ENCODE results near the gene SH3BP4.

DNA sequence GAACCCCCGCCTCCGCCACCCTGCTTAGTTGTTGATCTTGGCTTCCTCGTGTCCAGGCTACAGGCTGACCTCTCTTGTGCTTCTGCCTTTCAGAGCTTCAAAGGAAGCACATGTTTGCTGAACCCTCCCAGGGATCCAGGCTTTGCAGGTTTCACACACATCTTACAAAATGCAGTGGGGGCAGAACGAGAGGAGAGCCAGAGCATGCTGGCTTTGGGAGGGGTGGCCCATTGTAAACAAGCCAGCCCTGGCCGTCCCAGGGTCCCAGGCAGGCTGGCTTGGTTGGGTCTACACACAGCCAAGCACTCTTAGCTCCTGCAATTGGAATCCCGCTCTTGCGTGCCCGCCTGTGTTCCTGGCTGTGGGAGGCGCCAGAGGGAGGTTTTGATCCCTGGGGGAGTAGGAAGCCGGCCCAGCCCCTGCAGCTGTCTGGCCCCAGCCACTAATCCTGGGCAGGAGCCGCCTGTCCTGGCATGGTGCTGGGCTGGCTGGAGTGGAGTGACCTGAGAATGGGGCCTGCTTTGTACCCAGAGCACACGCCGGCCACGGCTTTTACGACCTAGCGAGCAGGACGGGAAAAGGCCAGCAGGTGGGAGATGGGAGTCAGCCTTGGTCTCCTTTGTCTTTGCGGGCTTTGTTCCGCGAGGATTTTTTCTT lies 53.9 kb downstream of the SH3BP4 start:
- TF ChIP-seq, protein P1, sequence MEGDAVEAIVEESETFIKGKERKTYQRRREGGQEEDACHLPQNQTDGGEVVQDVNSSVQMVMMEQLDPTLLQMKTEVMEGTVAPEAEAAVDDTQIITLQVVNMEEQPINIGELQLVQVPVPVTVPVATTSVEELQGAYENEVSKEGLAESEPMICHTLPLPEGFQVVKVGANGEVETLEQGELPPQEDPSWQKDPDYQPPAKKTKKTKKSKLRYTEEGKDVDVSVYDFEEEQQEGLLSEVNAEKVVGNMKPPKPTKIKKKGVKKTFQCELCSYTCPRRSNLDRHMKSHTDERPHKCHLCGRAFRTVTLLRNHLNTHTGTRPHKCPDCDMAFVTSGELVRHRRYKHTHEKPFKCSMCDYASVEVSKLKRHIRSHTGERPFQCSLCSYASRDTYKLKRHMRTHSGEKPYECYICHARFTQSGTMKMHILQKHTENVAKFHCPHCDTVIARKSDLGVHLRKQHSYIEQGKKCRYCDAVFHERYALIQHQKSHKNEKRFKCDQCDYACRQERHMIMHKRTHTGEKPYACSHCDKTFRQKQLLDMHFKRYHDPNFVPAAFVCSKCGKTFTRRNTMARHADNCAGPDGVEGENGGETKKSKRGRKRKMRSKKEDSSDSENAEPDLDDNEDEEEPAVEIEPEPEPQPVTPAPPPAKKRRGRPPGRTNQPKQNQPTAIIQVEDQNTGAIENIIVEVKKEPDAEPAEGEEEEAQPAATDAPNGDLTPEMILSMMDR (IDR thresholded peaks at IDR 0.05) = no peak
- TF ChIP-seq POLR2AphosphoS5 (IDR thresholded peaks at IDR 0.05; ENCODE audit: insufficient read depth in 1 of 2, low read depth in 1 of 2) (no peak), POLR2A (IDR thresholded peaks at IDR 0.05) (no peak)

Data from vagina (tissue), 2 donors.